ENCODE measurements around the gene CDH19.

Gene CDH19

DNA sequence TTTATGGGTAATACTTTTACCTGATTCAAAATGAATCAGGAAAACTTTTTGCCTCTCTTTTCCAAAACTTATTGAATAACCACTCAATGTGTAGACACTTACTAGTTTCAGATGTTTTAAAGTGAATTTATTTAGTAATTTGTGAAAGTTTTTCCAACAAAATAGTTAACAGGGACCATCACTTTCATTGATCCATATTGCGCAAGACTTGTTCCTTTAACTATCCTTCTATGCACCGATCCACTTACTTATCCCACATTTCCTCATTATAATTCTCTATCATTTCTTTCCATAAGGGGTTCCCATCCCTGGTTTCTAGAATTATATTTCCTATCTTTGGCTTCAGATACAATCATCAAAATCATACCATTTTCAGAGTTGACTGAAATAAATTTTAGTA is 48.3 kb downstream of the CDH19 start:
- TF ChIP-seq, protein P1, sequence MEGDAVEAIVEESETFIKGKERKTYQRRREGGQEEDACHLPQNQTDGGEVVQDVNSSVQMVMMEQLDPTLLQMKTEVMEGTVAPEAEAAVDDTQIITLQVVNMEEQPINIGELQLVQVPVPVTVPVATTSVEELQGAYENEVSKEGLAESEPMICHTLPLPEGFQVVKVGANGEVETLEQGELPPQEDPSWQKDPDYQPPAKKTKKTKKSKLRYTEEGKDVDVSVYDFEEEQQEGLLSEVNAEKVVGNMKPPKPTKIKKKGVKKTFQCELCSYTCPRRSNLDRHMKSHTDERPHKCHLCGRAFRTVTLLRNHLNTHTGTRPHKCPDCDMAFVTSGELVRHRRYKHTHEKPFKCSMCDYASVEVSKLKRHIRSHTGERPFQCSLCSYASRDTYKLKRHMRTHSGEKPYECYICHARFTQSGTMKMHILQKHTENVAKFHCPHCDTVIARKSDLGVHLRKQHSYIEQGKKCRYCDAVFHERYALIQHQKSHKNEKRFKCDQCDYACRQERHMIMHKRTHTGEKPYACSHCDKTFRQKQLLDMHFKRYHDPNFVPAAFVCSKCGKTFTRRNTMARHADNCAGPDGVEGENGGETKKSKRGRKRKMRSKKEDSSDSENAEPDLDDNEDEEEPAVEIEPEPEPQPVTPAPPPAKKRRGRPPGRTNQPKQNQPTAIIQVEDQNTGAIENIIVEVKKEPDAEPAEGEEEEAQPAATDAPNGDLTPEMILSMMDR (IDR thresholded peaks at IDR 0.05): no peak
- TF ChIP-seq ZFX (IDR thresholded peaks at IDR 0.05; ENCODE audit: borderline replicate concordance): no peak

DNA sequence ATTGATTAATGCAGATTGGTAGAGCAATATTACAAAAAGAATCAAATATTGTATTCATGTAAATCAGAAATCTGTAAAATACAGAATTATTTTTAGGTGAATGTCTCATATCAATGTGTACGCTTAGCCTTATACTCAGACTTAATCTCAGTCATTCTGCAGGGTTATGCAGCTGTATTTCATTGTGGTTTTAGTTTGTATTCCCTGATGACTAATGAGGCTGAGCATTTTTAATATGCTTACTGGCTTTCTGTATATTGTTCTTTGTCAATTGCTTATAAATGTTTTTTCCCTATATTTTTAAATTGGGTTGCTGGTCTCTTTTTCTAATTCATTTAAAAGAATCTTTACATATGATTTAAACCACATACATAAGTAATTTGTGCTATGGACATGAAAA is 50.1 kb downstream of the CDH19 start:
- no peak for TF ChIP-seq ZFX (IDR thresholded peaks at IDR 0.05; ENCODE audit: borderline replicate concordance)
- TF ChIP-seq, protein P1 (IDR thresholded peaks at IDR 0.05): no peak

More for the DNA sequence above, 48.3 kb downstream of the CDH19 start:
- no peak overlapping the region for H3K27ac ChIP-seq

DNA sequence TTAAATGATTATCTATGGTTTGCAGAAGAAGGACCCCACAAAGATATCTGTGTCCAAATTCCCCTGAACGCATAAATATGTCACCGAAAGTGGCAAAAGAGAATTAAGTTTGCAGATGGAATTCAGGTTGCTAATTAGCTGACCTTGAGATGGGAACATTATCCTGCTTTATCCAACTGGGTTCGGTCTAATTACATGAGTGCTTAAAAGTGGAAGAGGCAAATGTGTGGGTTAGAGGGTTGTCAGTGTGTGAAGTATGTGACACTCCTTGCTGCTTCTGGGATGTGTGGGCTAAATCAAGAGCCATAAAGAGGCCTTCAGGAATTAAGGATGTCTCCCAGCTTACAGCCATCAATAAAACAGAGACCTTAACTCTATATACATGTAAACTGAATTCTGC is 53.5 kb downstream of the CDH19 start:
- TF ChIP-seq, protein P1 (IDR thresholded peaks at IDR 0.05): no peak
- no peak for TF ChIP-seq ZFX (IDR thresholded peaks at IDR 0.05; ENCODE audit: borderline replicate concordance)
- no peak overlapping the region for H3K27ac ChIP-seq

More for the DNA sequence above, 50.1 kb downstream of the CDH19 start:
- no peak overlapping the region for H3K27ac ChIP-seq

DNA sequence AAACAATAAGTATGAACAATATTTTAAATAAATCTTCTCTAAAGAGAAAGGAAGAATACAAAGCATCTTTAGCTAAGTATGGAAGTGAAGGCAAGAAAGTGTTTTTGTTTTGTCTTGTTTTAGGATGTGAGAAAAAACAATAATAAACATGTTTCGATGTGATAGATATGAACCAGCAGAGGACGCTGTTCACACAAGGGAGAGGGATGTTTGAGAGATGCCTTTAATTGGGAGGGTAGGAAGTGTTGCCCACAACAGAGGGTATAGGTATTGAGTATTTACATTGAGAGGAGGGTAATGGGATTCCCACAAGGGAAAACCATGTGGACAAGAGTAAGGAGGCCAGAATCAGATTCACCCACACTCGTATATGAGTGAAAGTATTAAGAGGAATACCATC is 55.1 kb downstream of the CDH19 start:
- no peak for TF ChIP-seq ZFX (IDR thresholded peaks at IDR 0.05; ENCODE audit: borderline replicate concordance)
- TF ChIP-seq, protein P1 (IDR thresholded peaks at IDR 0.05): peak; percentile 62
- H3K27ac ChIP-seq: no peak overlapping the region

DNA sequence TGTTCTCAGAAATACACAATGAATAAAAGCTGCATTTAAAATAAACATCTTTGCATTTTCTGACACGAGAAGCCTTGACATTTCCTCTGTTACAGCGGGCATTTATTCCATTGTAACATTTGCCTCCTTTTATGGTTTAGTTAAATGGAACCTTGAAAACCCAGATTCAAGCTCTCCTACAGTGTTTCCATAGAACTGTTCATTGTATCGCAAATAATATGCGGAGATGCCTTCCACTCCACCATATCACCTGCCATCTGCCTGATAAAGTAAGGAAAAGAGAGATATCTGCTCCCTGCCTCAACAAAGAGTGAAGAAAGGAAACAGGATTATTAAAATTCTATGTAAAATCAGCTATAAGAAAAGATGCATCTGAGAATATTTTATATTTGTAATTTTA is 69.8 kb downstream of the CDH19 start:
- TF ChIP-seq ZFX (IDR thresholded peaks at IDR 0.05; ENCODE audit: borderline replicate concordance): no peak
- TF ChIP-seq, protein P1 (IDR thresholded peaks at IDR 0.05): no peak
- no peak overlapping the region for H3K27ac ChIP-seq

DNA sequence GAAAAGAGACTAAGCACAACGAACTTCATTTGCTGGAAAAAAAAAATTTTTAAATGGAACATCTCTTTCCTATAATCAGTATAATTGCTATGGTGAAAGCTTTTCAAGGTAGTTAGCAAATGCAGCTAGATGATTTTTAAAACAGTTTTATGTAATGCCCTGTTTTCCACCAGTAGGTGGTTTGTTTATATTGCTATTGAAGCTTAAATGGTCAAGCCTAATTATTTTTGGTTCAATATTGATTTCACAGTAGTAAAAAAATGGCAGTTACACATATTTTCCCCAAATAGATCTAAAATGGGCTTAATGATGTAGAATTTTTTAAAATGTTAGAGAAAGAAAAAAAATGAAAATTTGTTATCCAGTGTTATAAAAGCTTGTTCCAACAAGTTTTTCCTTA is 70.2 kb downstream of the CDH19 start:
- TF ChIP-seq, protein P1 (IDR thresholded peaks at IDR 0.05): 0 out of 2 replicates have a peak, but pooled peaks have one; percentile 15
- TF ChIP-seq ZFX (IDR thresholded peaks at IDR 0.05; ENCODE audit: borderline replicate concordance): no peak
- H3K27ac ChIP-seq: no peak overlapping the region

DNA sequence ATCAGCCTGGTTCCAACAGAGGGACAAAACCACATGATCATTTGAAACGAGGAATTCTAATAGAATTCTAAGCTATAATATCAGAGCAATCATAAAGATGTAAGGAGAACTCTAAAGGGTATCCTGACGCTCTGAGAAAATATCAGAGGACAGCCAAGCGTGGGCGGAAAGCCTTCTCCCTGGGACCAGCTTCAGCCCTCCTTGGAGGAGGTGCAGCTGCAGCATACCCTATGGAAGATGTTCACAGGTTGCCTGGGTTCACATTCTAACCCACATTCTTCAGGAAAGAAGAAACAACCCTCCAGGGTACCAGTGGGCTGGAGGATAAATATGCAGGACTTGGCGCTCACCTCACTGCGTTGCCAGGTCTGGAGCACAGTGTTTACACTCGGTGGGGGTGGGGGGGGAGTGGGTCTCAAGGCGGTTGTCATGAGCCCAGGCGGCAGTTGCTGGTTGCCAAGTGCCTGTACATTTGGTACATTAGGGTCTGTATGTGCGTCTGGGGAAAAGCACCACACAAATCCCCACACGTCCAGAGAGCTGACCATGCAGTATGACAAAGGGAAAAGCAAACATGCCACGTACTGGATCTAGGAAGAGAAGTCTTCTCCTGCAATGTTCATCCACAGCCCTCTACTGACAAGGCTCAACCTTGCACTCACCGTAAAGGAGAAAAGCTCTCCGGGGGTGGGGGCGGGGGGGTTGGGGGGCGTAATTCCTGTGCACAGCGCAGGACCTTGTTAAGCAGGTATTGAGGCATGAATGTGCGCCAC is 80.5 kb downstream of the CDH19 start:
- TF ChIP-seq, protein P1 (IDR thresholded peaks at IDR 0.05): no peak
- no peak for TF ChIP-seq ZFX (IDR thresholded peaks at IDR 0.05; ENCODE audit: borderline replicate concordance)
- H3K27ac ChIP-seq: no peak overlapping the region
